Activated CD8-positive, alpha-beta T cell treated with anti-CD3 and anti-CD28 coated beads, Interleukin-2, amount 10 ng/mL, durations not matched to agents 7 days and 5 days (primary cell): ENCODE results near the gene MLST8. TPM values are rescaled to one million over a fixed set of nuclear protein-coding genes. Genes with fewer than 3 reads are reported as not detected.
"Not testable (repeated sequence)": the region's sequence is repeated elsewhere in the genome, so short reads cannot be mapped to it uniquely, and the experiment has no call there.

Experiments used
- ATAC-seq: fragments of 150-1000 bp; cut with Tn5 transposase; one replicate; pipeline ENCODE4 v1.10.0; 2021; ENCODE audit warnings: moderate library complexity
- CTCF ChIA-PET: fragments of 350-600 bp; sonication (Branson Sonifier 250); formaldehyde crosslinking; loops from one replicate; lab custom pipeline; 2021; ENCODE audit warnings: antibody characterized with exemption; lab: Charles Lee
- POLR2A ChIA-PET: fragments of 350-600 bp; sonication (Branson Sonifier 250); formaldehyde crosslinking; loops from one replicate; lab custom pipeline; 2021; ENCODE audit warnings: antibody characterized with exemption; lab: Charles Lee
- DNase-seq: peaks from one replicate; pipeline ENCODE4 v3.0.0-alpha.2; 2020
- H3K27ac Mint-ChIP-seq: one replicate; pipeline ENCODE4 v1.8.0; 2021; ENCODE audit warnings: mild to moderate bottlenecking, mixed read lengths
- H3K27me3 Mint-ChIP-seq: one replicate; pipeline ENCODE4 v1.8.0; 2021; ENCODE audit warnings: low read depth, mixed read lengths
- H3K36me3 Mint-ChIP-seq: one replicate; pipeline ENCODE4 v1.8.0; 2021; ENCODE audit warnings: low read depth, mixed read lengths
- H3K4me1 Mint-ChIP-seq: one replicate; pipeline ENCODE4 v1.8.0; 2021; ENCODE audit warnings: low read depth, mixed read lengths
- H3K4me3 Mint-ChIP-seq: one replicate; pipeline ENCODE4 v1.8.0; 2021; ENCODE audit warnings: mild to moderate bottlenecking, mixed read lengths
- H3K9me3 Mint-ChIP-seq: one replicate; pipeline ENCODE4 v1.8.0; 2022; ENCODE audit warnings: mixed read lengths; ENCODE audit not compliant: insufficient read depth
- total RNA-seq, 2 experiments: library from RNA; stranded (reverse); gene quantifications; one replicate each; pipeline ENCODE4 v1.2.3, GENCODE V29; 2021

MLST8 gene
- total RNA-seq, 2 experiments from 2014 or later = 34.5 to 37.8 TPM

DNA sequence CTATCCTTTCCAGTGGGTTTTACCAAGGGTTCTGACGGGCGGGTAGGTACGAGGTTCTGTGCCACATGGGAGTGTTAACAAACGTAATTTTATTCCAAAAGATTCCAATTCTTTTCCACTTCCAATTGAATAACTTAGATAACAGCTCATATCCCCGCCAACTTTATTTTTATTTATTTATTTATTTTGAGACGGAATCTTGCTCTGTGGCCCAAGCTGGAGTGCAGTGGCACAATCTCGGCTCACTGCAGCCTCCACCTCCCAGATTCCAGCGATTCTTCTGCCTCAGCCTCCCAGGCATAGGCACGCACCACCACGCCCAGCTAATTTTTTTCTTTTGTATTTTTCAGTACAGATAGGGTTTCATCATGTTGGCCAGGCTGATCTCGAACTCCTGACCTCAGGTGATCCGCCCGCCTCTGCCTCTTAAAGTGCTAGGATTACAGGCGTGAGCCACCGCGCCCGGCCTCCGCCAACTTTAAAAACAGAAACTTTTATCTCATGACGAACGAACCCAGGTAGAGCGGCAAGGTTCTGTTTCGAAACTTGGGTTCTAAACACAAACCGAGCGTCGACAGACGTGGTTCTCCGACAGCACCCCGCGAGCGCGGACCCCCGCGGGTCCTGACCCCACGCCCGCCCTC, 45.5 kb downstream of the MLST8 start:
- H3K9me3 Mint-ChIP-seq = no peaks in the 10 kb centered on the region
- peaks cover 5% of the 10 kb centered on the region for H3K4me1 Mint-ChIP-seq
- peaks cover 41% of the 10 kb centered on the region for H3K36me3 Mint-ChIP-seq
- POLR2A ChIA-PET = interaction anchor here (0.6 to 3.5 kb wide), 9 partner anchors 9 to 228 kb away, joined by 3 to 15 read pairs (median 4); partner anchors contain the start of genes MLST8, RNPS1 and TRAF7
- H3K27ac Mint-ChIP-seq = peak overlapping the region; percentile 91
- ATAC-seq (no peak), DNase-seq (peak; percentile 57)
- CTCF ChIA-PET = interaction anchor here (0.8 to 2.6 kb wide), 11 partner anchors 9 to 251 kb away, joined by 3 to 18 read pairs (median 4); partner anchors contain the start of genes E4F1, MLST8, NTHL1 and TRAF7
- no peaks in the 10 kb centered on the region for H3K27me3 Mint-ChIP-seq
- H3K4me3 Mint-ChIP-seq = peak overlapping the region; percentile 87

- Mint-ChIP-seq H3K4me3 (peak within 1 kb of the TSS; percentile 87), H3K9me3 (no peaks in the 10 kb centered on the region), H3K27ac (peak within 1 kb of the TSS; percentile 91), H3K27me3 (no peaks in the 10 kb centered on the region), H3K36me3 (peaks cover 42% of the 10 kb centered on the region), H3K4me1 (peaks cover 5% of the 10 kb centered on the region)
- CTCF ChIA-PET = interaction anchor here (0.8 to 2.6 kb wide), 14 partner anchors 8 to 250 kb away, joined by 3 to 18 read pairs (median 4); partner anchors contain the start of genes E4F1, MLST8, NTHL1 and TEDC2
- DNase-seq (peak; percentile 86), ATAC-seq (peak; percentile 87)
- POLR2A ChIA-PET = interaction anchor here (0.6 to 3.5 kb wide), 13 partner anchors 10 to 229 kb away, joined by 3 to 15 read pairs (median 4); partner anchors contain the start of genes MLST8, PGP, RNPS1 and TRAF7
Measured at GRCh38 chr16:2251296-2252111, 46.2 kb downstream of the MLST8 start, which contains the start of gene ECI1. Gene ECI1, minus strand, starts transcription at chr16:2251587. Its CDS starts 21 bp downstream, at chr16:2251566.

GRCh38 chr16:2252806-2253148, 47.5 kb downstream of the MLST8 start:
- Mint-ChIP-seq H3K4me1 (peaks cover 6% of the 10 kb centered on the region), H3K27ac (peak overlapping the region; percentile 52), H3K27me3 (no peaks in the 10 kb centered on the region), H3K36me3 (peaks cover 51% of the 10 kb centered on the region), H3K4me3 (no peak overlapping the region), H3K9me3 (no peaks in the 10 kb centered on the region)
- ChIA-PET CTCF (interaction anchor here (0.7 to 2.6 kb wide), 6 partner anchors 10 to 97 kb away, joined by 3 to 18 read pairs (median 10); partner anchors contain the start of genes E4F1, MLST8 and TRAF7), POLR2A (interaction anchor here (1.5 to 3.5 kb wide), 3 partner anchors 10 to 98 kb away, joined by 5 to 14 read pairs (median 11); partner anchors contain the start of gene TRAF7)
- DNase-seq (no peak), ATAC-seq (no peak)

- H3K4me1 Mint-ChIP-seq = peaks cover 8% of the 10 kb centered on the region
- no peaks in the 10 kb centered on the region for H3K9me3 Mint-ChIP-seq
- DNase-seq = no peak
- no peaks in the 10 kb centered on the region for H3K27me3 Mint-ChIP-seq
- ChIA-PET CTCF (interaction anchor here (1.9 kb wide), 1 partner anchor 9 kb away, joined by 9 read pairs; no protein-coding TSS in a partner anchor), POLR2A (interaction anchor here (0.6 to 3.5 kb wide), 3 partner anchors 10 to 12 kb away, joined by 3 to 14 read pairs (median 4); no protein-coding TSS in a partner anchor)
- peaks cover 56% of the 10 kb centered on the region for H3K36me3 Mint-ChIP-seq
- peak overlapping the region; percentile 52 for H3K27ac Mint-ChIP-seq
- no peak for ATAC-seq
- no peak overlapping the region for H3K4me3 Mint-ChIP-seq
Measured at GRCh38 chr16:2253293-2253692, 48.0 kb downstream of the MLST8 start.

DNA sequence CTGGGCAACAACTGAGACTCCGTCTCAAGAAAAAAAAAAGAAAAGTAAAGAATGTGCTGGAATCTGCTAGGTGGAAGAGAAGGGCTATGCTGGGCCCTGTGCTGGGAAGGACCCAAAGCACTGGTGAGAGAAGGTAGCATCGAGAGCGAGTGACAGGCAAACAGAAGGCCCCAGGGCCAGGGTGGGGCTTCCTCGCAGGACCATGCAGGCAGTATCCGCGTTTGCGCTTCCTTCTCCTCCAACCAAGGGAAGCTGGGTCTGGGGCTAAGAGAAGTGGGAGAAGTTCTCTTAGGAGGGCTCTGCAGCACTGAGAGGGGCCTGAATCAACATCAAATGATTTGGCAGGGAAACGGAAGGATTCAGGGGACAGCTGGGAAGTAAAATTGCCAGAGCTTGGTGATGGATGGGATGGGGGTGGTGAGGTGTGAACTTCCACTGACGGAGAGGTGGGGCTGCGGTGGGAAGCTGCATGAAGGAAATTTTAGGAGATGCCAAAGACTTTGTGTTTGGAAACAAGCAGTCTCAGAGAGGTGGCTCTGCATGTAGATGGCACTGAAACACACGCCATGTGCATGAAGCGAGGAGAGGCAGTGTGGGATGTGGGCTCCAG, 51.4 kb downstream of the MLST8 start:
- peaks cover 4% of the 10 kb centered on the region for H3K4me1 Mint-ChIP-seq
- H3K27ac Mint-ChIP-seq = peak overlapping the region; percentile 23
- no peak for ATAC-seq
- DNase-seq = no peak
- CTCF ChIA-PET = no interaction called here
- peaks cover 76% of the 10 kb centered on the region for H3K36me3 Mint-ChIP-seq
- no peaks in the 10 kb centered on the region for H3K27me3 Mint-ChIP-seq
- no peak overlapping the region for H3K4me3 Mint-ChIP-seq
- POLR2A ChIA-PET = interaction anchor here (0.7 to 1.5 kb wide), 2 partner anchors 10 to 1445 kb away, joined by 3 read pairs; no protein-coding TSS in a partner anchor
- no peaks in the 10 kb centered on the region for H3K9me3 Mint-ChIP-seq

DNA sequence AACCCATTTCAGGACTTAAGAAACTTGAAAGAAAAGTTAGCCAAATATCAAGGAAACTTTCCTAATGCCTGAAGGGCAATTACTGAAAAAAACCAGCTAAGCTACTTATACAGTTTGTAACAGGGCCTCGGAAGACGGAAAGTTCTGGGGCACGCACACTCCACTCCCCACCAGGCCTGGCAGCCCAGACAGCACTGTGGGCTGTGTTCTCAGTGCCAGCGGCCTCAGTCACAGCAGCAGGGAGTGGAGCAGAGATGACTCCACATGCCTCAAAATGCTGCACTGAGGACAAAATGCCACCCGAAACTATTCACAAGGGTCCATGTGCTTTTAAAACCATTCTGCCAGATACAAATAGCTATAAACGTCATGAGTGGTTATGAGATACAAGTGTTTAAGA, 52.5 kb downstream of the MLST8 start:
- POLR2A ChIA-PET = interaction anchor here (0.7 to 1.5 kb wide), 3 partner anchors 11 to 258 kb away, joined by 3 to 5 read pairs (median 3); no protein-coding TSS in a partner anchor

DNA sequence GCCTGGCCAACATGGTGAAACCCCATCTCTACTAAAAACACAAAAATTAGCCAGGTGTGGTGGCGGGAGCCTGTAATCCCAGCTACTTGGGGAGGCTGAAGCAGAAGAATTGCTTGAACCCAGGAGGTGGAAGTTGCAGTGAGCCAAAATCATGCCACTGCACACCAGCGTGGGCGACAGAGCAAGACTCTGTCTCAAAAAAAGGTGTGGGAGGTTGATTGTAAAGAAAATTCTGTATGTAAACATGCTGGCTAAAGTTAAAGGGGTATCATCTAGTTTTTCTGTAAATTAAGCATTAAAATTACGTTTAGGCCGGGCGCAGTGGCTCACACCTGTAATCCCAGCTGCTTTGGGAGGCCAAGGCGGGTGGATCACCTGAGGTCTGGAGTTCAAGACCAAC, 53.3 kb downstream of the MLST8 start:
- ATAC-seq, H3K4me1 Mint-ChIP-seq: not testable (repeated sequence)

More for the DNA sequence above, 52.5 kb downstream of the MLST8 start:
- no peaks in the 10 kb centered on the region for H3K27me3 Mint-ChIP-seq
- peaks cover 5% of the 10 kb centered on the region for H3K4me1 Mint-ChIP-seq
- ATAC-seq (no peak), DNase-seq (no peak)
- CTCF ChIA-PET = interaction anchor here (1.1 to 1.3 kb wide), 2 partner anchors 10 to 83 kb away, joined by 3 read pairs; partner anchors contain the start of gene ABCA3
- H3K36me3 Mint-ChIP-seq = peaks cover 79% of the 10 kb centered on the region
- H3K9me3 Mint-ChIP-seq = no peaks in the 10 kb centered on the region
- H3K27ac Mint-ChIP-seq = no peak overlapping the region
- no peak overlapping the region for H3K4me3 Mint-ChIP-seq

More for the DNA sequence above, 53.3 kb downstream of the MLST8 start:
- not testable (repeated sequence) for H3K27me3 Mint-ChIP-seq, DNase-seq, H3K9me3 Mint-ChIP-seq, H3K27ac Mint-ChIP-seq, H3K4me3 Mint-ChIP-seq
- POLR2A ChIA-PET = interaction anchor here (0.7 to 1.5 kb wide), 3 partner anchors 10 to 257 kb away, joined by 3 to 5 read pairs (median 3); no protein-coding TSS in a partner anchor
- CTCF ChIA-PET = interaction anchor here (1.1 to 1.3 kb wide), 2 partner anchors 11 to 82 kb away, joined by 3 read pairs; partner anchors contain the start of gene ABCA3
- H3K36me3 Mint-ChIP-seq = peaks cover 77% of the 10 kb centered on the region

Other genes with a start within 250 kb of the MLST8 start
- 100 to 1,000 TPM; 141 to 147 TPM for gene NDUFB10, start 245.9 kb upstream of the MLST8 start, total RNA-seq
- gene RPS2, start 240.6 kb upstream of the MLST8 start, total RNA-seq = 1,000 to 10,000 TPM; 2,821 to 2,910 TPM
- not detected for gene RNF151, start 238.6 kb upstream of the MLST8 start, total RNA-seq
- gene TBL3, start 233.4 kb upstream of the MLST8 start, total RNA-seq = 10 to 100 TPM; 37.6 to 37.9 TPM
- not detected for gene NOXO1, start 224.0 kb upstream of the MLST8 start, total RNA-seq
- 10 to 100 TPM; 27.2 to 30.5 TPM for gene GFER, start 221.3 kb upstream of the MLST8 start, total RNA-seq
- gene SYNGR3, start 215.5 kb upstream of the MLST8 start, total RNA-seq = 1 to 10 TPM; 2.6 to 3.4 TPM
- gene ZNF598, start 195.6 kb upstream of the MLST8 start, total RNA-seq = 10 to 100 TPM; 75.1 to 75.9 TPM
- under 1 TPM in 1 of 2 experiments, not detected in 1; 0.73 TPM for gene NPW, start 185.7 kb upstream of the MLST8 start, total RNA-seq
- 1 to 10 TPM; 1.4 to 2.8 TPM for gene NHERF2, start 178.6 kb upstream of the MLST8 start, total RNA-seq
- gene NTHL1, start 157.6 kb upstream of the MLST8 start, total RNA-seq = 10 to 100 TPM; 29.9 to 35.3 TPM
- 10 to 100 TPM; 87.9 to 97.4 TPM for gene TSC2, start 157.5 kb upstream of the MLST8 start, total RNA-seq
- 10 to 100 TPM; 66.0 to 76.6 TPM for gene PKD1, start 69.6 kb upstream of the MLST8 start, total RNA-seq
- gene RAB26, start 56.8 kb upstream of the MLST8 start, total RNA-seq = under 1 TPM; 0.26 to 0.31 TPM
- 10 to 100 TPM; 56.8 to 59.5 TPM for gene TRAF7, start 49.7 kb upstream of the MLST8 start, total RNA-seq
- gene CASKIN1, start 8.8 kb upstream of the MLST8 start, total RNA-seq = under 1 TPM; 0.05 to 0.63 TPM
- gene BRICD5, start 5.4 kb downstream of the MLST8 start, total RNA-seq = 10 to 100 TPM; 14.8 to 15.0 TPM
- gene PGP, start 9.4 kb downstream of the MLST8 start, total RNA-seq = 10 to 100 TPM; 28.5 to 29.0 TPM
- 10 to 100 TPM; 33.8 to 34.3 TPM for gene E4F1, start 18.1 kb downstream of the MLST8 start, total RNA-seq
- 1 to 10 TPM; 3.3 to 4.1 TPM for gene DNASE1L2, start 31.0 kb downstream of the MLST8 start, total RNA-seq
- gene ECI1, start 46.1 kb downstream of the MLST8 start, total RNA-seq = 10 to 100 TPM; 36.0 to 41.1 TPM
- 100 to 1,000 TPM; 260 to 268 TPM for gene RNPS1, start 62.7 kb downstream of the MLST8 start, total RNA-seq
- 1 to 10 TPM; 6.3 to 6.8 TPM for gene ABCA3, start 135.3 kb downstream of the MLST8 start, total RNA-seq
- gene CCNF, start 224.0 kb downstream of the MLST8 start, total RNA-seq = 100 to 1,000 TPM; 105 to 110 TPM